Cardiac fibroblast (primary cell): ENCODE measurements around the gene SUPT3H.

Experiments
- DNase-seq, 2 donors: peaks; one replicate each; pipeline versions ENCODE4 v3.0.0 to v3.0.0-alpha.2; 2010; ENCODE audit warnings: low read depth in 2 of 2
- H3K4me3 ChIP-seq, 2 donors: replicated peaks in 1 of 2; 1 replicate in 1 of 2; 2 replicates in 1 of 2; pipeline ENCODE4 v1.5.1; 2011; ENCODE audit warnings: low read depth in 2 of 2, low read length in 2 of 2, mild to moderate bottlenecking in 2 of 2, moderate library complexity in 1 of 2
- CTCF ChIP-seq: IDR thresholded peaks from one replicate; pipeline ENCODE4 v1.5.1; 2011; ENCODE audit warnings: low read depth, mild to moderate bottlenecking, low read length, inconsistent platforms

Gene SUPT3H

GRCh38 chr6:44788387-44788981 is 589.2 kb downstream of the SUPT3H start:
- no peak for TF ChIP-seq CTCF
- no peak overlapping the region for H3K4me3 ChIP-seq
- DNase-seq, result no peak

- TF ChIP-seq CTCF, result no peak
- H3K4me3 ChIP-seq, result no peak overlapping the region
- no peak for DNase-seq
Measured at GRCh38 chr6:44787254-44787834, 590.4 kb downstream of the SUPT3H start.

GRCh38 chr6:44785130-44785529 is 592.6 kb downstream of the SUPT3H start:
- no peak for TF ChIP-seq CTCF

GRCh38 chr6:44784195-44784594 is 593.5 kb downstream of the SUPT3H start:
- DNase-seq, result peak in 1 of 2 donors; percentile 22
- no peak overlapping the region for H3K4me3 ChIP-seq
- TF ChIP-seq CTCF, result no peak

More at GRCh38 chr6:44785130-44785529, 592.6 kb downstream of the SUPT3H start:
- H3K4me3 ChIP-seq, result no peak overlapping the region
- DNase-seq, result no peak

GRCh38 chr6:44782892-44783291 is 594.8 kb downstream of the SUPT3H start:
- H3K4me3 ChIP-seq, result no peak overlapping the region
- no peak for DNase-seq
- no peak for TF ChIP-seq CTCF

- no peak for TF ChIP-seq CTCF
- no peak for DNase-seq
- no peak overlapping the region for H3K4me3 ChIP-seq
Measured at GRCh38 chr6:44781912-44782597, 595.7 kb downstream of the SUPT3H start.
